Fibroblast of skin of right biceps (primary cell): ENCODE results near the gene CLIP1.
A peak's percentile ranks its signal among the peaks of the same experiment; 100 is the strongest.

Source experiments
- DNase-seq: peaks from one replicate; pipeline ENCODE4 v3.0.0-alpha.2; 2013

Gene CLIP1

DNA sequence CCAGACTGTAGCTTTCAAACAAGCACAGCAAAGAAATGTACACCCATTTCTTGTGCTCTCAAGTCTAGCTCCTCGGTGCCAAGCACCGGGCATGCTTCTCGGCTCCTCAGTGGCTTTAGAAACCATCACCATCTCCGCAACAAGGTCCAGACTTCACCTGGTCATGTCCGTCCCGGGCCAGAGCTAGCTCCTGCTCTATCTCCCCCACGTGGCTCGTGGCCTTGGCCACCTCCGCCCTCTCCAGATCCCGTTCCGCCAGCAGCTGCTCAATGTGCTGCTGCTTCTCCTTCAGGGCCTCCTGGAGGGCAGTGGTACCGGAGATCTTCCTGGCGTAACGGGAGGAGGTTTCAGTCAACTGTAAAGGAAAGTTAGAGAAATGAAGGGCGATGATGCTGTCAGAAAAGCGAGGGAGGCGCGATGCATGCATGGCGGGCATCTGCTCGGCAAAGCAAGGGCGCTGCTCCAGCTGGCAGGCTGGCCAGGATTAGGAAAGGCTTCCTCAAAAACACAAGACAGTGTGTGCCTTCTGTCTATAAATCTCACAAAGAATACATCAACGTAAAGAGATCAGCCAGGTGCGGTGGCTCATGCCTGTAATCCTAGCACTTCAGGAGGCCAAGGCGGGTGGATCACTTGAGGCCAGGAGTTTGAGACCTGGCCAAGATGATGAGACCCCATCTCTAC lies 67.4 kb downstream of the CLIP1 start:
- no peak for DNase-seq

- DNase-seq = no peak
These were observed 70.1 kb downstream of the CLIP1 start for GRCh38 chr12:122352394-122352793.

DNA sequence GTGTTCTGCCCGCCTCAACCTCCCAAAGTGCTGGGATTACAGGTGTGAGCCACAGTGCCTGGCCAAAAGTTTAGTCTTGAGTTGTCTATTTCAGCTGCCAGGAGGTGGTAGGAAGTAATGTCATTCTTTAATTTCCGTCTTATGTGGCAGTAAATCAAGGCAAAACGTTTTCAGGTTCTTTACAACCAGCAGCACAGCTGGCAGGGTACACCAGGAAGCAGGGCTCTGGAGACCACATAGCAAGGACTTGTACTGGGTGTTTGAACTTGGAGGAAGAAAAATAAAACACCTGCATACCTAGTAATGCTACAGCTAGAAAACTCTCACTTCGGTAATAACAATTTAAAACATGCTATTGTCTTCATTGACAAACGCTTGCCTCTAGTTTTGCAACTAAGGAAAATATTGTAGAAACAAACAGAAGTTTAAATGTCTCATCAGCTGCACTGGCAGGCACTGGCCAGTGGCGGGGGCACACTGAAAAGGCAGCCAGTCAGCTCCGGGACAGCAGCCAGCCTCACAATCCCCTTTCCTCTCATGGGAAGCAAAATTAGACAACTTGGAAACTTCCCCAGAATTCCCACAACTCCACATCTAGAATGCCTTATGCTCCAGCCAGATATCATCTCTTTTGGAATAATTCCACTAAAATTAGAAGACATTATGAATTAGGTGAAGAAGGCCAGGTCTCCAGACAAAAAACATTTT lies 72.2 kb downstream of the CLIP1 start:
- DNase-seq = peak; percentile 82

GRCh38 chr12:122349078-122349477 lies 73.4 kb downstream of the CLIP1 start:
- DNase-seq = no peak

GRCh38 chr12:122348505-122348904 lies 74.0 kb downstream of the CLIP1 start:
- DNase-seq = no peak

GRCh38 chr12:122346054-122346453 lies 76.4 kb downstream of the CLIP1 start:
- DNase-seq = no peak

- DNase-seq = no peak
These were observed 77.4 kb downstream of the CLIP1 start for GRCh38 chr12:122345042-122345441.

- peak; percentile 26 for DNase-seq
These were observed 86.2 kb downstream of the CLIP1 start for GRCh38 chr12:122336015-122336946.

DNA sequence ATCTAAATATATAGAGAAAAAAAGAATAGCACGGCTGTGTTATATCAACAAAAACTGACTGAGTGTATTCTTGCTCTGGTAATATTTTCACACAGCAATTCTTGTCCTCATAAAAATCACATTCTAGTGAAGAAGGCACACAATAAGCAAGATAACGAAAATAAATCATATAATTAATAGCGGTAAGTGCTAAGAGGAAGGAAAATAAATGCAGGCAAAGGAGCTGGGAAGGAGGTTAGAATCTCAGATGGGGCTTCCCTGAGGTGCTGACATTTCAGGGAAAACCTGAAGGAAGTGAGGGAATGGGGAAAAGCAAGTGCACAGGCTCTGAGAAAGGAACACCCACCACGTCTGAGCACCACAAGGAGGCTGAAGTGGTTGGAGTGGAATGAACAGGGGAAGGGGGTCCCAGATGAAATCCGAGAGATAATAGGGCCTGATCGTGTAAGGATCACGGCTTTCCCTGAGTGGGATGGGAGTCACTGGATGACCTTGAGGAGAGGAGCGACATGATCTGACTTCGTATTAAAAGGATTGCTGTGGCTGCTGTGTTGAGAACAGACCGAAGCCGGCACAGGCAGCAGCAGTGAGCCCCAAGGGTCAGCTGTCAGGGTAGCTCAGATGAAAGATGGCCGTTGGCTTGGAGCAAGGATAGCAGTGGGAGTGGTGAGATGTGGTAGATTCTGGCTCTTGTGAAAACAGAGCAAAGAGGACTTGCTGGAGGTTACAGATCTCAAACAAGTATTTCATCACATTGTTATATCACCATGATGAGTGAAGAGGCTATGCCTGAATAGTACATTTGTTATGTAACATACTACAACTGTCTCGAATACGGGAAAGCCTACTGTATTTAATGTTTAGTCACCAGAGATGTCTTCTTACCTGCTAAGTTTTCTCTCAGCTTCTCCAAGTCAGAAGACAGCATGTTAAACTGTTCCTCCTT lies 89.1 kb downstream of the CLIP1 start:
- DNase-seq = no peak

DNA sequence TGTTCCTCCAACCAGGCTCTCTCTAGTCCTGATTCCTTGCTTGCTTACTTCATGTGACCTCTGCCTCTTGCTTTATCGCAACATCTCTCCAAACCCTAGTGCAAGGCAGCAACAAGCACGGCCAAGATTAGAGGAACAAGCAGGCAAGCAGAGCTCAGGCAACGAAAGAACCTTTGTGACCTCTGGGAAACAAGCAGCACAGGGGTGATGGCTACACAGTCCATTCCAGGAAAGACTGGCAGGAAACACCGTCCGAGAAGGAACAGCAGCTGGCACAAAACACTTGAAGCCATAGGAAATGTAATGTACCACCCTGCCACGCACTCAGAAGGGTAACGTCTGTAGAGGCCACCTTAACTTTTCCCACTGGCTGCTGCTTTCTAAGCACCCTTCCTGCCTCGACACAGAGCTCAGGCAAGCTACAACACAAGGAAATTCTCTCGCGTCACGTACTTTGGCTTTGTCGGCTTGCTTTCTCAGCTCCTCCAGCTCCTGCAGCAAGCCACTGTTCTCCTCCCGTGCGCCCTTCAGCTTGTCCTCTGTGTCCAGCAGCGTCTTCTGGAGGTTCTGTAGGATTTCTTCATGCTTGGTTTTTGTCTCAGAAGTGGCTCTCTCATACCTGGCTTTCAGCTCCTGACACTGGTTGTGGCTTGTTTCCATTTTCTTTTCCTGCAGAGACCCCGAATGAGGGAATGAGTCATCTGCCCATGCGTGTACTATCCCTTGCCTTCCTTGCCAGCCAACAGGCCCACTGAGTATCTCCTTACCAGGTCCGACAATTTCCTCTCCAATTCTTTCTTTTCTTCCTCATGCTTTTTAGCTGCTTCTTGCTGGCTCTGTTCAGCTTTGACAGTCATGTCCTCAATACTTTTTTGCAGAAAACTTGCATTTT lies 94.7 kb downstream of the CLIP1 start:
- no peak for DNase-seq

DNA sequence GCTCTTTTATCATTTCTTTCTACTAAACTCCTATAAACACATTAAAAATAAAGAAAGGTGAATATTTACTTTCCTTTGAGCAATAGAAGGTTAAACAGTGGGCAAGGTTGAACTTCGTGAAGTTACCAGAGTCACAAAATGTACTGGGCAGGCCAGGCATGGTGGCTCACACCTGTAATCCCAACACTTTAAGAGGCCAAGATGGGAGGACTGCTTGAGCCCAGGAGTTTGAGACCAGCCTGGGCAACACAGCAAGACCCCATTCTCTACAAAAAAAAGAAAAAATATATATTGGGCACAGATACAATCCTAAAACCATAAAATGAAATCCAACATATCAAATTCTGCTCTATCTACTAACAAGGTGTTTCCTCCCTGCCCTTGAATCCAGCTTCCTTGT lies 95.5 kb downstream of the CLIP1 start:
- no peak for DNase-seq

DNA sequence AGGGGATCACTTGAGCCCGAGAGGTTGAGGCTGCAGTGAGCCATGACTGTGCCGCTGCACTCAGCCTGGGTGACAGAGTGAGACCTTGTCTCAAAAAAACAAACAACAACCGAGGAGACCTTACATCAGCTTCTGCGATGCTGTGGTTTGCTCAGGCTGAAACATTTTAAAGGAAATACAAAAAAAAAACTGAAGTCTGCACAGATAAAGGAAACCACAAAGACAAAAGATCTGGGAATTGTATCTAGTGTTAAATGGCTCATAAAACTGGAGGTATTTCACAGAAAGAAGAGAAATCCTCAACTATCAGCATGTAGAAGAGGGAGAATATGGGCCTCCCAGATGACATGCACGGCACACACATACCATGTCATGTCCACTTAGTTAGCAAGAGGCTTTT lies 95.9 kb downstream of the CLIP1 start:
- no peak for DNase-seq

GRCh38 chr12:122323311-122324019 lies 99.0 kb downstream of the CLIP1 start:
- no peak for DNase-seq

DNA sequence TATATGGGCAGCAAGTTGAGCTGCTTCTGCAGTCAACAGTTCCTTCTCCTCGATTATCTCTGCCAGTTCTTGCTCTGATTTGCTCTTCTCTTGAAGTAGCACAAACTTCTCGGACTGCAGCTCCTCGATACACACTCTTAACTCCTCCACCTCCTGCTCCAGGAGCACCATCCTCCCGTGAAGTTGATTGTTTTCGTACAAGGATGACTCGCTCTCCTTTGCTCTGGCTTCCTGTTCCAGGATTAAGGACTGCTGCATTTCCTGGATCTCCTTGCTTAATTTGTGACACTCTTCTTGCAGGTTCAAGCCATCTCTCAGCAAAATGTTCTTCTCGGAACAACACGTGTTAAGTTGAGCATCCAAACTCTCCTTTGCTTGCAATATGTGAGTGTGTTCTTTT lies 100.0 kb downstream of the CLIP1 start:
- peak; percentile 30 for DNase-seq

DNA sequence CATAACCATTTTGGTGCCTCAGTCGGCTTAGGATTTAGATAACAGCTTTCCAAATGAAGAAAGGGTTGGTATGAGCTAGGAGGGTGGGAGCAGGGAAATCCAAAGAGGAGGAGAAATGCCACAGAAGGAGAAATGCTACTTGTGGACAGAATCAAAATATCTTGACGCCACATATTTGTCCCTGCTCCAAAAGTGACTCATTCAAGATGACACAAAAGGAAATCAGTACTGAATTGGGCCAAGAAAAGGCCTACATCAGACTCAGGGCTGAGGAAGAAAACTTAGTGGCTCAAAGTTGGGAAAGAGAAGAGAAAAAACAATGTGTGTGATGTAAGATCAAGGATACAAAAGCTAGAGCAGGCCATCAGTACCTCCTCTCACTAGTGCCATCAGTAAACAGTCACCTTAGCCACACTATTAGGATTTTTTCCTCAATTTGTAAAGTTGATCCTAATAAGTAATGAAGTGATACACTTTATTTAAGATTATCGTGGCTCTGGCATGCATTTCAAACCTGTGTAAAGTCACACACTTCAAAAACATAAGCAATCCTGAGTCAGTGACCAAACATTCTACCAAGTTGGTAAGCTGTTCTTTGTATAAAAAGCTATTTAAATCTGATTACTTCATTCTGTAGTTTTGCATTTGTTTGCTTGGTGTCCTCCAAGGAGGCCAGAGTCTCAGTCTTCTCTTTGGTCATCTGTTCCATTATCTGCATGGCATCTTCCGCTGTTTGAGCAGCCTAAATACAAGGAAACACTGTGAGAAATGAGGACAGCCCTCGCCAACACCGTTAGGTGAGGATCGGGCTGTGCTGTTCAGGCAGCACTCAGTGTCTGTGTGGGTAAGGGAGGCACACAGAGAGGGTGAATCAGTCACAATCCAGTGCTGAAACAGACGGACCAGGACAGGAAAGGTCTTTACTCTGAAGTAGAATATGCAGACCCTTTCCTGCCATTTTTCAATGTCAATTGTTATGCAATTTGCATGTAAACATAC lies 103.6 kb downstream of the CLIP1 start:
- peak; percentile 93 for DNase-seq

- no peak for DNase-seq
These were observed 109.5 kb downstream of the CLIP1 start for GRCh38 chr12:122312926-122313325.

GRCh38 chr12:122311696-122312095 lies 110.8 kb downstream of the CLIP1 start:
- no peak for DNase-seq

GRCh38 chr12:122310626-122311333 lies 111.7 kb downstream of the CLIP1 start:
- DNase-seq = no peak
